Lower leg skin (tissue), 4 donors: ENCODE measurements around the gene GPR157. TPM values are rescaled to one million over a fixed set of nuclear protein-coding genes. Genes with fewer than 3 reads are reported as not detected.

Experiments used
- DNase-seq, 2 donors: peaks; one replicate each; pipeline ENCODE4 v3.0.0-alpha.2; 2019; ENCODE audit warnings: low spot score in 2 of 2
- H3K4me3 ChIP-seq: fragments of 200-600 bp; sonication (generic); 2 replicates; pipeline ENCODE4 v1.5.1; 2017; ENCODE audit warnings: mild to moderate bottlenecking, low read depth; ENCODE audit not compliant: poor library complexity, severe bottlenecking
- CTCF ChIP-seq, 3 donors: fragments of 450-650 bp; IDR thresholded peaks; one replicate each; pipeline ENCODE4 v1.5.1; 2016; ENCODE audit warnings: antibody characterized with exemption in 3 of 3, mild to moderate bottlenecking in 3 of 3, moderate library complexity in 2 of 3
- POLR2A ChIP-seq, 2 donors: fragments of 450-650 bp; IDR thresholded peaks; one replicate each; pipeline ENCODE4 v1.6.1; 2016 to 2017; ENCODE audit warnings: antibody characterized with exemption in 2 of 2, mild to moderate bottlenecking in 1 of 2, moderate library complexity in 1 of 2
- WGBS, 2 donors: methylation state at CpG; one replicate each; pipeline ENCODE4 v1.1.5; 2018; 5-methylcytosine and 5-hydroxymethylcytosine counted together
- intact Hi-C: fragments of 100-400 bp; cut with DNase I; formaldehyde crosslinking; loops from one replicate; pipeline ENCODE4 v1.15.0; 2023; ENCODE audit warnings: low total_unique reads
- total RNA-seq, 4 donors: library from RNA; depleted of rRNA; stranded (reverse); fragments of >200 nt; gene quantifications; one replicate each; pipeline ENCODE4 v1.1.0, GENCODE V29; 2016

The GPR157 gene
- total RNA-seq = 10 to 100 TPM; 49.5 to 95.7 (median 60.8) TPM

- WGBS, 2 donors = 0 to 4% methylated on average over 3 to 26 of the region's 92 CpGs
- TF ChIP-seq POLR2A (IDR thresholded peaks at IDR 0.05) = no peak
- no peak for TF ChIP-seq CTCF (IDR thresholded peaks at IDR 0.05)
- intact Hi-C loops = no loop called here
- DNase-seq = peak; percentile 75 to 97
- peak within 1 kb of the TSS; percentile 61 for H3K4me3 ChIP-seq
Measured at GRCh38 chr1:9128520-9129265, at the start of gene GPR157. TSS of gene GPR157 (minus strand) at chr1:9129102. CDS start at chr1:9129027, 75 bp downstream.

GRCh38 chr1:9174762-9175161 lies 45.9 kb upstream of the GPR157 start:
- 92 to 93% methylated on average over 10 of the region's 10 CpGs for WGBS, 2 donors

GRCh38 chr1:9174243-9174642 lies 45.3 kb upstream of the GPR157 start:
- intact Hi-C loops = no loop called here
- no peak for DNase-seq
- WGBS, 2 donors = 53% methylated on average over 4 of the region's 4 CpGs
- TF ChIP-seq POLR2A (IDR thresholded peaks at IDR 0.05) (no peak), CTCF (IDR thresholded peaks at IDR 0.05) (no peak)
- H3K4me3 ChIP-seq = no peak overlapping the region

More at GRCh38 chr1:9174762-9175161, 45.9 kb upstream of the GPR157 start:
- intact Hi-C loops = no loop called here
- no peak overlapping the region for H3K4me3 ChIP-seq
- no peak for DNase-seq
- TF ChIP-seq CTCF (IDR thresholded peaks at IDR 0.05) (no peak), POLR2A (IDR thresholded peaks at IDR 0.05) (no peak)

GRCh38 chr1:9169601-9170137 lies 40.8 kb upstream of the GPR157 start:
- DNase-seq = no peak
- H3K4me3 ChIP-seq = no peak overlapping the region
- TF ChIP-seq CTCF (IDR thresholded peaks at IDR 0.05) = no peak
- no peak for TF ChIP-seq POLR2A (IDR thresholded peaks at IDR 0.05)
- 91 to 93% methylated on average over 10 of the region's 10 CpGs for WGBS, 2 donors
- intact Hi-C loops = no loop called here

- H3K4me3 ChIP-seq = no peak overlapping the region
- DNase-seq = no peak
- intact Hi-C loops = no loop called here
- WGBS, 2 donors = 88 to 93% methylated on average over 2 of the region's 2 CpGs
- TF ChIP-seq POLR2A (IDR thresholded peaks at IDR 0.05) = no peak
- no peak for TF ChIP-seq CTCF (IDR thresholded peaks at IDR 0.05)
Measured at GRCh38 chr1:9167638-9168037, 38.7 kb upstream of the GPR157 start.
